Activated CD4-positive, alpha-beta T cell treated with anti-CD3 and anti-CD28 coated beads, Interleukin-2, amount 50 U/mL, for 4 hours (primary cell): Measurements from ENCODE around the gene DRD4.
"Not testable (repeated sequence)": the region's sequence is repeated elsewhere in the genome, so short reads cannot be mapped to it uniquely, and the experiment has no call there.

Experiments
- DNase-seq, 2 experiments: peaks; one replicate each; pipeline ENCODE4 v3.0.0-alpha.2; 2020

DRD4 gene

DNA sequence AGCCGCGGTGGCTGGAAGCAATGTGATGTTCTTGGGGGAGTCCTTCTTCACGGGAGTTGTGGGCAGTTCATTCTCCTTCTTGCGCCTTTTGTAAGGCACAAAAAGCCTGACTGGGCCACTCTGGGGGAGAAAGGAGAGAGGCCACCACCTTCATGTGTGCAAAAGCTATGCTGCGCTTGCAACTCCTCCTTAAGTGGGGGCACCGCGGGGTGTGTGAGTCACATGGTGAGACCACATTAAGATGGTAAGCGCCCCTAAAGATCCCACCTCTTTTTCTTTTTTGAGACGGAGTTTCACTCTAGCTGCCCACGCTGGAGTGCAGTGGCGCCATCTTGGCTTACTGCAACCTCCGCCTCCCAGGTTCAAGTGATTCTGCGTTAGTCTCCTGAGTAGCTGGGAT lies 43.9 kb downstream of the DRD4 start:
- DNase-seq = no peak

DNA sequence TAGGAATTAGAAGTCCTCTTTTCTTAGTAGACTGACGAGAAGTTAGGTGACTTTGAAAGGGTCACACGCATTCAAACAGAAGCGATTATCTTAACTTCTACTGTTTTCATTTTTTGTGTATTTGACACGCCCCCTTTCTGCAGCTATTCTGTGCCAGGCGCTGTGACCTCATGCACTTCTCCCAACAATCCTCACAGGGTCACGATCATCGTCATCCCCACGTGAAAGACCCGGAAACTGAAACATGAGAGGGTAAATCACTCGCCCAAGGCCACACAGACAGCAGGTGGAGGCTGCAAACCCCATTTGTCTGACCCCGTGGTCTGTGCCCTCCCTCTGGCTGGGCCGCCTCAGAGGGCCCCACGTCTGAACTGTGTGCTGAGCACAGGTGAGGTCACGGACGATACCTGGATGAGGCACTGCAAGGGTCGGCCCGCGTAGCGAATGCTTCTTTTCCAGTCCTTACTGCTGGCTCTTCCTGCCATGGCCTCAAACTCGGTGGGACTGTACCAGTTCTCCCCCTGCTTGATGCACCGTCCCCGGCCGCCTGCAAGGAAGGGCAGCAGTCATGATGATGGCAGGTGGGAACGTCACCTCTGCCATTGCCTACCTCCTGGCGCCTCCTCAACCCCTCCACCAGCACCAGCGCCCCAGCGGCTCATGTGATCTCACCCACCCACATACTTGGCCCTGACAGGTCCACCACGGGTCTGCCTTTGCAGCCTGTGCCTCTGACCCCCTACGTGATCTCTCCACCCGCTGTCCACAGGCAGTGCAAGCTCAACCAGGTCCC lies 49.6 kb downstream of the DRD4 start:
- no peak for DNase-seq

DNA sequence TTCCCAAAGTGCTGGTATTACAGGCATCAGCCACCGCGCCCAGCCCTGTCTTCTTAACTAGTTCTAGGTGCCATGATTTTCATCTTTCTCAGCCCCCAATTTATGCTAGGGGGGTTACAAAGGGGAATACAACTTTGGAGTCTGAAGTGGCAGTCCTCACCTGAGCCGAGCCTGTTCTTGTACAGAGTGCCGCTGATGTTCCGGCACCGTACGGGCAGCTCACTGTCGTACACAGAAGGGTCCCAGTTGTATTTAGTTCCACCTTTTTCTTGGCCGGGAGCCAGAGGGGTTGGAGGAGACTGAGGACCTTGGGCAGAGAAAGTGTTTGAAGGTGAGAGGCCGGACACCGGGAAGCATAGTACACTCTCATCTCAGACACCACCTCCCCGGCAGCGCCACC lies 50.7 kb downstream of the DRD4 start:
- DNase-seq = no peak

DNA sequence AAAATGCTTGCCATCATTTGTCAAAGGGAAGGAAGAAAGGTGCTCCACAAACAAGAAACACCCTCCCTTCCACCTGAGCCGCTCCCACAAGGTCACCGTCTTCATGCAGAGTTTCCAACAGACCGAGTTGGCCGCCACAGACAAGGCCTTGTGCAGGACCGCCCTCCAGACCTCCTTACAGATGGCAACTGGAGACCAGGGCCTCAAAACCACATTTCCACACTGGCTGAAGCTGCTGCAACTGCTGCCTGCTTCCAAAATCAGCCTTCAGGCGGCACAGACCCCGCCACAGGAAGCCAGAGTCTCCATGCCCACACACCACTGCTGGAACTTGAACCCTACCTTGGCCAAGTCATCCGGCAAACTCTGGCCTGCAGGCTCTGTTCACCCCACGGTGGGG lies 51.6 kb downstream of the DRD4 start:
- no peak for DNase-seq

DNA sequence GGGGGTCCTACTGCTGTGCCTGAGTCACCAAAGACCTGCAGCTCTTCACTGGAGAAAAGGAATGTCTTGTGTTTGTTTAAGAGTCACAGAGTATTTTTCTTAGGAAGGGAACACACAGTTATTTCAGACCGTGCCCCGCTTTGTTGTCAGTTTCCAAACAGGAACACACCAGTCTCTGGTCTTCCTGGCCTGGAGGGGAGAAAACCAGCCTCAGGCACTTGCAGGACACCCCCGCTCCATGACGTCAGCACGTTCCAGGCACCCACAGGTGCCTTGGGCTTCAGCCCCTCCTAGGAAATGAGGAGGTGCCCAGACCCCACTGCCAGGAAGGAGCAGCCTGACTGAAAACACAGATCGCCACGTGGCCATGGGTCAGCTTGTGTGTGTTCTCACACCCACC lies 52.6 kb downstream of the DRD4 start:
- no peak for DNase-seq

DNA sequence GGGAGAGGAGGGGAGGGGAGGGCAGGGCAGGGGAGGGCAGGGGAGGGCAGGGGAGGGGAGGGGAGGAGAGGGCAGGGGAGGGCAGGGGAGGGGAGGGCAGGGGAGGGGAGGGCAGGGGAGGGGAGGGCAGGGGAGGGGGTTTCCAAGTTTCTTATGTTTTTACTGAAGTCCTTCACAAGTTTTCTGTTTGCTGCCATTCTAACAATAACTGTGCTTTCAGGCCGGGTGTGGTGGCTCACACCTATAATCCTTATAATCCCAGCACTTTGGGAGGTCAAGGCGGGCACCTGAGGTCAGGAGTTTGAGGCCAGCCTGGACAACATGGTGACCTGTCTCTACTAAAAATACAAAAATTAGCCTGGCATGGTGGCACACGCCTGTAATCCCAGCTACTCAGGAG lies 53.2 kb downstream of the DRD4 start:
- not testable (repeated sequence) for DNase-seq
